ENCODE measurements around the gene THAP10.

The THAP10 gene

GRCh38 chr15:70845602-70846360, 46.5 kb downstream of the THAP10 start:
- H3K36me3 ChIP-seq (ENCODE audit: control insufficient read depth, insufficient read depth, low read length), result no peaks in the 10 kb centered on the region
- H3K9ac ChIP-seq (ENCODE audit: low read depth, low read length), result no peak overlapping the region
- no peaks in the 10 kb centered on the region for H3K27me3 ChIP-seq (ENCODE audit: control insufficient read depth, insufficient read depth, low read length)
- H3K4me3 ChIP-seq (ENCODE audit: low read depth, low read length), result no peak overlapping the region
- no peaks in the 10 kb centered on the region for H3K9me3 ChIP-seq (ENCODE audit: control insufficient read depth, insufficient read depth, low read length)
- no peaks in the 10 kb centered on the region for H3K4me1 ChIP-seq (ENCODE audit: control insufficient read depth, insufficient read depth, low read length)

GRCh38 chr15:70837476-70837875, 54.8 kb downstream of the THAP10 start:
- Histone ChIP-seq H3K4me1 (ENCODE audit: control insufficient read depth, insufficient read depth, low read length) (peaks cover 5% of the 10 kb centered on the region), H3K36me3 (ENCODE audit: control insufficient read depth, insufficient read depth, low read length) (no peaks in the 10 kb centered on the region), H3K9me3 (ENCODE audit: control insufficient read depth, insufficient read depth, low read length) (no peaks in the 10 kb centered on the region), H3K9ac (ENCODE audit: low read depth, low read length) (no peak overlapping the region), H3K27me3 (ENCODE audit: control insufficient read depth, insufficient read depth, low read length) (no peaks in the 10 kb centered on the region), H3K4me3 (ENCODE audit: low read depth, low read length) (no peak overlapping the region)

- Histone ChIP-seq H3K4me3 (ENCODE audit: low read depth, low read length) (no peak overlapping the region), H3K36me3 (ENCODE audit: control insufficient read depth, insufficient read depth, low read length) (no peaks in the 10 kb centered on the region), H3K4me1 (ENCODE audit: control insufficient read depth, insufficient read depth, low read length) (peaks cover 5% of the 10 kb centered on the region), H3K9me3 (ENCODE audit: control insufficient read depth, insufficient read depth, low read length) (no peaks in the 10 kb centered on the region), H3K27me3 (ENCODE audit: control insufficient read depth, insufficient read depth, low read length) (no peaks in the 10 kb centered on the region), H3K9ac (ENCODE audit: low read depth, low read length) (no peak overlapping the region)
These were observed 56.4 kb downstream of the THAP10 start for GRCh38 chr15:70835841-70836240.

GRCh38 chr15:70835415-70835814, 56.8 kb downstream of the THAP10 start:
- H3K4me1 ChIP-seq (ENCODE audit: control insufficient read depth, insufficient read depth, low read length), result peaks cover 5% of the 10 kb centered on the region
- no peaks in the 10 kb centered on the region for H3K36me3 ChIP-seq (ENCODE audit: control insufficient read depth, insufficient read depth, low read length)
- H3K4me3 ChIP-seq (ENCODE audit: low read depth, low read length), result no peak overlapping the region
- H3K27me3 ChIP-seq (ENCODE audit: control insufficient read depth, insufficient read depth, low read length), result no peaks in the 10 kb centered on the region
- H3K9me3 ChIP-seq (ENCODE audit: control insufficient read depth, insufficient read depth, low read length), result no peaks in the 10 kb centered on the region
- H3K9ac ChIP-seq (ENCODE audit: low read depth, low read length), result no peak overlapping the region

GRCh38 chr15:70834999-70835398, 57.2 kb downstream of the THAP10 start:
- Histone ChIP-seq H3K27me3 (ENCODE audit: control insufficient read depth, insufficient read depth, low read length) (no peaks in the 10 kb centered on the region), H3K9ac (ENCODE audit: low read depth, low read length) (no peak overlapping the region)

GRCh38 chr15:70833861-70834765, 58.1 kb downstream of the THAP10 start:
- H3K4me3 ChIP-seq (ENCODE audit: low read depth, low read length), result no peak overlapping the region

More at GRCh38 chr15:70834999-70835398, 57.2 kb downstream of the THAP10 start:
- Histone ChIP-seq H3K9me3 (ENCODE audit: control insufficient read depth, insufficient read depth, low read length) (no peaks in the 10 kb centered on the region), H3K4me3 (ENCODE audit: low read depth, low read length) (no peak overlapping the region), H3K36me3 (ENCODE audit: control insufficient read depth, insufficient read depth, low read length) (no peaks in the 10 kb centered on the region), H3K4me1 (ENCODE audit: control insufficient read depth, insufficient read depth, low read length) (peaks cover 5% of the 10 kb centered on the region)

GRCh38 chr15:70833422-70833821, 58.8 kb downstream of the THAP10 start:
- H3K9ac ChIP-seq (ENCODE audit: low read depth, low read length), result no peak overlapping the region
- no peaks in the 10 kb centered on the region for H3K27me3 ChIP-seq (ENCODE audit: control insufficient read depth, insufficient read depth, low read length)
- H3K9me3 ChIP-seq (ENCODE audit: control insufficient read depth, insufficient read depth, low read length), result no peaks in the 10 kb centered on the region
- H3K4me3 ChIP-seq (ENCODE audit: low read depth, low read length), result no peak overlapping the region
- no peaks in the 10 kb centered on the region for H3K36me3 ChIP-seq (ENCODE audit: control insufficient read depth, insufficient read depth, low read length)
- peaks cover 5% of the 10 kb centered on the region for H3K4me1 ChIP-seq (ENCODE audit: control insufficient read depth, insufficient read depth, low read length)

More at GRCh38 chr15:70833861-70834765, 58.1 kb downstream of the THAP10 start:
- Histone ChIP-seq H3K4me1 (ENCODE audit: control insufficient read depth, insufficient read depth, low read length) (peaks cover 5% of the 10 kb centered on the region), H3K9me3 (ENCODE audit: control insufficient read depth, insufficient read depth, low read length) (no peaks in the 10 kb centered on the region), H3K27me3 (ENCODE audit: control insufficient read depth, insufficient read depth, low read length) (no peaks in the 10 kb centered on the region), H3K36me3 (ENCODE audit: control insufficient read depth, insufficient read depth, low read length) (no peaks in the 10 kb centered on the region), H3K9ac (ENCODE audit: low read depth, low read length) (no peak overlapping the region)

- no peak overlapping the region for H3K4me3 ChIP-seq (ENCODE audit: low read depth, low read length)
- H3K36me3 ChIP-seq (ENCODE audit: control insufficient read depth, insufficient read depth, low read length), result no peaks in the 10 kb centered on the region
- H3K27me3 ChIP-seq (ENCODE audit: control insufficient read depth, insufficient read depth, low read length), result no peaks in the 10 kb centered on the region
- H3K9ac ChIP-seq (ENCODE audit: low read depth, low read length), result no peak overlapping the region
- no peaks in the 10 kb centered on the region for H3K9me3 ChIP-seq (ENCODE audit: control insufficient read depth, insufficient read depth, low read length)
- H3K4me1 ChIP-seq (ENCODE audit: control insufficient read depth, insufficient read depth, low read length), result peaks cover 5% of the 10 kb centered on the region
These were observed 60.1 kb downstream of the THAP10 start for GRCh38 chr15:70832176-70832575.
